ENCODE results near the gene RPL22.

RPL22 gene

GRCh38 chr1:6200188-6200809 lies 904 bp upstream of the RPL22 start:
- TF ChIP-seq GATA3 (IDR thresholded peaks at IDR 0.05; ENCODE audit: low read depth, low read length), result no peak
- TF ChIP-seq GATA2 (IDR thresholded peaks at IDR 0.05; ENCODE audit: low read depth, low read length), result no peak

GRCh38 chr1:6198646-6199297 lies 623 bp downstream of the RPL22 start:
- TF ChIP-seq GATA2 (IDR thresholded peaks at IDR 0.05; ENCODE audit: low read depth, low read length), result no peak
- no peak for TF ChIP-seq GATA3 (IDR thresholded peaks at IDR 0.05; ENCODE audit: low read depth, low read length)

GRCh38 chr1:6197746-6198427 lies 1.5 kb downstream of the RPL22 start:
- TF ChIP-seq GATA3 (IDR thresholded peaks at IDR 0.05; ENCODE audit: low read depth, low read length) (no peak), GATA2 (IDR thresholded peaks at IDR 0.05; ENCODE audit: low read depth, low read length) (no peak)

GRCh38 chr1:6191968-6192367 lies 7.4 kb downstream of the RPL22 start:
- TF ChIP-seq GATA3 (IDR thresholded peaks at IDR 0.05; ENCODE audit: low read depth, low read length) (no peak), GATA2 (IDR thresholded peaks at IDR 0.05; ENCODE audit: low read depth, low read length) (no peak)

- TF ChIP-seq GATA2 (IDR thresholded peaks at IDR 0.05; ENCODE audit: low read depth, low read length) (no peak), GATA3 (IDR thresholded peaks at IDR 0.05; ENCODE audit: low read depth, low read length) (no peak)
Observed at GRCh38 chr1:6188466-6188865, 10.9 kb downstream of the RPL22 start.

- TF ChIP-seq GATA2 (IDR thresholded peaks at IDR 0.05; ENCODE audit: low read depth, low read length), result no peak
Observed at GRCh38 chr1:6185635-6186382, 13.6 kb downstream of the RPL22 start.

- TF ChIP-seq GATA3 (IDR thresholded peaks at IDR 0.05; ENCODE audit: low read depth, low read length) (no peak), GATA2 (IDR thresholded peaks at IDR 0.05; ENCODE audit: low read depth, low read length) (no peak)
Observed at GRCh38 chr1:6185151-6185550, 14.2 kb downstream of the RPL22 start.

- TF ChIP-seq GATA3 (IDR thresholded peaks at IDR 0.05; ENCODE audit: low read depth, low read length), result no peak
- TF ChIP-seq GATA2 (IDR thresholded peaks at IDR 0.05; ENCODE audit: low read depth, low read length), result no peak
Observed at GRCh38 chr1:6184083-6184783, 15.2 kb downstream of the RPL22 start.

GRCh38 chr1:6183520-6183989 lies 15.8 kb downstream of the RPL22 start:
- TF ChIP-seq GATA2 (IDR thresholded peaks at IDR 0.05; ENCODE audit: low read depth, low read length), result no peak
- TF ChIP-seq GATA3 (IDR thresholded peaks at IDR 0.05; ENCODE audit: low read depth, low read length), result no peak

- TF ChIP-seq GATA2 (IDR thresholded peaks at IDR 0.05; ENCODE audit: low read depth, low read length) (no peak), GATA3 (IDR thresholded peaks at IDR 0.05; ENCODE audit: low read depth, low read length) (no peak)
Observed at GRCh38 chr1:6181347-6181770, 18.0 kb downstream of the RPL22 start.

- TF ChIP-seq GATA2 (IDR thresholded peaks at IDR 0.05; ENCODE audit: low read depth, low read length), result no peak
- TF ChIP-seq GATA3 (IDR thresholded peaks at IDR 0.05; ENCODE audit: low read depth, low read length), result no peak
Observed at GRCh38 chr1:6180707-6181311, 18.6 kb downstream of the RPL22 start.

GRCh38 chr1:6180268-6180706 lies 19.1 kb downstream of the RPL22 start, which contains the start of gene CHD5:
TSS of gene CHD5 (minus strand) at chr1:6180321. CDS start at chr1:6180023, 298 bp downstream.
- TF ChIP-seq GATA2 (IDR thresholded peaks at IDR 0.05; ENCODE audit: low read depth, low read length) (no peak), GATA3 (IDR thresholded peaks at IDR 0.05; ENCODE audit: low read depth, low read length) (no peak)

GRCh38 chr1:6179564-6180175 lies 19.7 kb downstream of the RPL22 start:
- TF ChIP-seq GATA2 (IDR thresholded peaks at IDR 0.05; ENCODE audit: low read depth, low read length) (no peak), GATA3 (IDR thresholded peaks at IDR 0.05; ENCODE audit: low read depth, low read length) (no peak)
